HG02678 (cell line): ENCODE measurements around the gene TFB2M.

Source experiments
- ATAC-seq: cut with Tn5 transposase; IDR thresholded peaks from one replicate; pipeline ENCODE4 v1.9.1; 2021; ENCODE audit warnings: mild to moderate bottlenecking, moderate library complexity; ENCODE audit not compliant: unreplicated experiment

The TFB2M gene

DNA sequence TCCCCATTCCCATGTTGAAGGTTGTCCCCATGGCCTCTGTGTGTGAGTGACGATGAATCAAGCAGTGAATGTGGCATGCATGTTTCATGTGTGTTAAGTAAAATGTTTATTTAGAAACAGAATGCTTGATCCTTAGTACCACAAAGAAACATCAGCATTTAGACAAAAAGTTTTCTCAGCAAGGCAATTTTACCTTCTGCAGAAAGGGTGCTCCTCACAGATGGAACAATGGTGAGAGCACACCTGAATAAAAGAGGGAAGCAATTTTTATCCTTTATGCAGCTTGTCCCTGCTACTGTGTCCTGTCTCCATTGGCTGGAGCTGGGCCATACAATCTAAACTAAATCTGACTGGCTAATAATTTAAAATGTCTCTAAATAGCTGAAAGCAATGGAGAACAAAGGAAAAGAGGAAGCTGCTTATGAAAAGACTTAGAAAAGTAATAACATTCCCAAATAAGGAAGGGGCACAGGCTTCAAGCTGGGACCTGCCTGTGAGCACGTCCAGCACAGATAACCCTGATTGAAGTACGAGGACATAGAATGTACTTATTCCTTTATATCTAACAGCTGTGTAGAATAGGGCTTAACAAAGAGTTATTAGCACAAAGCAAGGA, 50.6 kb downstream of the TFB2M start:
- no peak for ATAC-seq

DNA sequence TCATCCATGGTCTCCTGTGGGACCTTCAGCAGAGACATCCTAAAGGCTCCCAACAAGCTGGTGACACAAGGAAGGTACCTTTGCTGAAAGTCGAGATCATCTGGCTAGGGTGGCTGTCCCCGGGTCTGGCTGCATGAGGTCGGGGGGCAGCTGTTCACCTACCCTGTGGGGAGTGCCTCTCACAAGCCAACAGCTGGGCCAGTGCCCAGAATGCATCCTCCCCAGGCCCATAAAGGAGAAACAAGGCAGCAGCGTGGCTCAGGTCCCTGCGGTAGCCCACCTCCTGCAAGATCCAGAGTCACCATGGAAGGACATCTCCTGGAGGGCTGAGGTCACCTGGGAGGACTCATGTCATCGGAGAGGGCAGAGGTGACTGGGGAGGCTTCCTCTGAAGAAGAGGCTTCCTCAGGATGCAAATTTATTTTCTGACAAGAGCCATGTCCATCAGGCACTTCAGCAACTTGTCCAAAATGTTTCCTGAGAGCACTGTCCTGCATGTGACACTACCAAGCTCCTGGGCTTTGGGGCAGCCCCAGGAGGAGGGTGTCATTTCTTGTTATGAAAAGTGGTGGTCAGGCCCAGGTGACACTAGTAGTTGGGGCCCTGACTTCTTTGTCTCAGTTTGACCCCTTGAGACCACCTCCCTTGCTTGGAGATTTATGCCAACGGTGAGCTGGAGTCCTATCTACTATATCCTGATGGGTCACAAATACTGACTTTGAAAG, 52.3 kb downstream of the TFB2M start:
- no peak for ATAC-seq

DNA sequence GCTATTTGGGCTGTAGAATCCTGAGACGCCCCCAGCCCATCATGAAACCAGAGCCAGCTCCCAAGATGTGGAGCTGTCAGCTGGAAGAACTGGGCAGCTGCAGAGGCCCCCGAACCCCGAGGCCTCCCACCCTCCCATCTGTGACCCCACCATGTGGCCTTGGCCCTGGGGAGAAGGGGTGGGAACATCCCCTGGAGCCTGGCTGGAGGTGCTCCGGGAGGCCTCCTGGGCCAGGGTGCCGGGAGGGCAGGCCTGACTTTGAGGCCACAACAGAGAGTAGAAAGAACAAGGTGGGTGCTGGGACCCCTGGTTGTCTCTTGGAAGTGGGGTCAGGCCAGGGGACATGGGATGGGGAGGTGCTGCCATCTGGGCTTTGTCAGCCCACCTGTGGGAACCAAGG, 53.0 kb downstream of the TFB2M start:
- no peak for ATAC-seq

DNA sequence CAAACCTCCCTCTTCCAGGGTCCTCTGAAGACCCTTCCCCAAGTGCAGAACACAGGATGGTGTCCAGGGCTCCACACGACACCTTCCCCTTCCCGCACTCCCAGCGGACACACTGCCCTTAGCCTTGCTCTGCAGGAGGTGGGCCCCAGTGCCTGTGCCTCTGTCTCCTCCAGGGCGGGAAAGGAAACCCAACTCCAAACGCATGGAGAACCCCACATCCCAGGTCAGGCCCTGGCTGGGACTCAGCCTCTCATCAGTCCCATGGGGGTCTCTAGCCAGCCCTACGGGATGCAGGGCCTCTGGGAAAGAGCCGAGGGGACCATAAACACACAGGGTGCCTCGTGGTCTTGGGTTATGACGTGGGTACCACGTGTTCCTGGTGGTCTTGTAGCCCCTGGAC, 53.4 kb downstream of the TFB2M start:
- no peak for ATAC-seq

DNA sequence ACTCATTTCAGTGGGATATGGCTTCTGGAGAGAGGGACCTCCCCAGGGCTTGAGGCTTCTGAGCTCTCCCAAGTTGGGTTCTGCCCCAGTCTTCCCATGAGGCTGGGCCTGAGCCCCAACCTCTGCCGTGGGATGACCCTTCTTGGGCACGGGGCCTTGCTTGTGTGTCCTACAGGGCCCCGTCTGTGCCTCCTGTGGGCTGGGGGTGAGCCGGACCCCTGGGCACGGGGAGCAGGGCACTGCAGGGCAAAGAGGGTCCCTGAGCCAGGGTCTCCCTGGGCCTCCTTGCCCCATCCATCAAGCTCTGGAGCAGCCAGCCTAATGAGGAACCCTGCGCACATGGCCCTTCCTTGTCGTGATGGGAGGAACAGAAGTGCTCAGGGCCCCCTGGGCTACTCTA, 53.8 kb downstream of the TFB2M start:
- no peak for ATAC-seq

DNA sequence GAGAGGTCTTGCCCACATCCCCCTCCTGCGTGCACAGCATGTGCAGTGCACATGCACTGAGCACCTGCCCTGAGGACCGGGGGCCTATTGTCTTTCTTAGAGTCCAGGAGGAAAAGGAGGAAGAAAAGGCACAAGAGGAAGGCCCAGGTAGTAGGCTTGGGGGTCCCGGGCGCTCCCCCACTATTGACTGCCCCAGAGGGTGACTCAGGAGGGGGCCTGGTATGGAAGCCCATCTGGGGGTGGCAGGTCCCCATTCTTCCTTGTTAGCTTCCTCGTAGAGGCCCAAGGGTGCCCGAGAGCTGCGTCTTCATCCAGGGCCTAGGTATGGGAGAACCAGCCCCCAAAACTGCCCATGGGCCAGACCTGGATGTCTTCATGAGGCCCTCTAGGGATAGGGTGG, 54.9 kb downstream of the TFB2M start:
- no peak for ATAC-seq

DNA sequence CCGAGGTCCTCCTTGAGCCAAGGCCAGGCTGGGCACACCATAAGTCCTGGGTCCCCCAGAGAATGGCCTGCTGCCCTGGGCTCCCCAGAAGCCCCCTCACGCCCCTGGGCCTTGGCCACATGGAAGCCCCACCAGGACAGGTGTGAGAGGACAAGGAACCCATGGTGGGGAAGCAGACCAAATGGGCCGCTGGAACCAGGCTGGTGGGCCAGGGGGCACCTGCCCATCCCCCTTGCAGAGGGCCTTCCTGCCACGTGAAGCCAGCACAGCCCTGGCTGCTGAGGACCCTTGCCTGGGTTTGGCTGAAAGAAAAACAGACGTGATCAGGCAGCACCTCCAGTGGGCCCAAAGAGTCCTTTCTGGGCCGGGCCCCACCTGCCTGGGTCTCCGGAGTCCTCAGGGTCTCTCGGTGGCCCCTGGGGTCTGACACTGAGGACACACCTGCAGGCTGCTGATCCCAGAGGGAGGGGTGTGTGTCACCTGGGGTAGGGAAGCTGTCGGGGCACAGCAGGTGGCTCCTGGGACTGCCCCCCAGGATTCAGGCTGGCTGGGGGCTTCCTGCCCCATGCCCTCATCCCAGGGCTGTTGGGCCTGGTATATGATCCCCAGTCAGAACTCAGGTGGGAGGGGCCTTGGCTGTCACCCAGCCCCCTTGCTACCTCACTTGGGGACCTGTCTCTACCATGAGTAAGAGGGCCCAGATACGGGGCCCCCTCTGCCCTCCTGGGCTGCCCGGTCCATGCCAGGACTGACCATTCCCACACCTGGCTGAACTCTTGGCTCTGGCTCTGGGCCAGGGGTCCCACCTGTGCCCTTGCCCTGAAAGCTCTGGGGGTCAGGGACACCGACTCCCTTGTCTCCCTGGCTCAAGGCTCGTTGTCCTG, 55.7 kb downstream of the TFB2M start:
- ATAC-seq = no peak

DNA sequence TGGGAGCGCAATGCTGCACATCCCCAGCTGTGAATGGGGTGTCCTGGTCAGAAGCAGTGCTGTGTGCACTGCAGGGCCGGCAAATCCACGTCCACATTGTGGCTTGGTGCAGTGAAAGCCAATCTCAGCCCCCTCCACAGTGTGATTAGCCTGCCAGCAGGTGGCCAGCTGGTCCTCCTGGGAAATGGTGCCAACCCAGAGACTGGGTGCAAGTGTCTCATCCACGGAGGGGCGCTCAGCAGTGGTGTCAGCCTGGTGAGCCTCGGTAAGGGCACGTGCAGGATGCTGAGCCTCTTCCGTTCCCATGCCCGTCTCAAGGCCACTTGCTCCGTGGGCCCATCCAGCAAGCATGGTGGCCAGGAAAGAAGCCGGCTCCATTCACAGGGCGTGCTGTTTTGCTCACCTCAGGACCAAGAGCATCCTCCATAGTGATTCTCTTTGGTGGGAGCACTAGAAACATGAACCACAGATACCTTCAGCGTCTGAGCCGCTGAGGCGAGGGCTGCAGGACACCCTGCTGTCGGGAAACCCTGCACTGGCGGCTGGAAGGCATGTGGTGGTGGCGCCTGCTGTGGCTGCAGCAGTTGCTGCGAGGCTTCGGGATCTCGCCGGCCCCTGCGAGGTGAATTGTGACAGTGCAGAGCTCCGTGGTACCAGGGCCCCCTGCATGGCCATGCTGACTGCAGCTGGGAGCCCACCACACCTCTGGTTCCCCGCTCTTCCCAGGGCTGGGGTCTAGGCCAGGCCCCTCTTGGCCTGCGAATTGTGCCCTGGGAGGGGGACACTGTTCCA, 57.0 kb downstream of the TFB2M start:
- ATAC-seq = no peak

DNA sequence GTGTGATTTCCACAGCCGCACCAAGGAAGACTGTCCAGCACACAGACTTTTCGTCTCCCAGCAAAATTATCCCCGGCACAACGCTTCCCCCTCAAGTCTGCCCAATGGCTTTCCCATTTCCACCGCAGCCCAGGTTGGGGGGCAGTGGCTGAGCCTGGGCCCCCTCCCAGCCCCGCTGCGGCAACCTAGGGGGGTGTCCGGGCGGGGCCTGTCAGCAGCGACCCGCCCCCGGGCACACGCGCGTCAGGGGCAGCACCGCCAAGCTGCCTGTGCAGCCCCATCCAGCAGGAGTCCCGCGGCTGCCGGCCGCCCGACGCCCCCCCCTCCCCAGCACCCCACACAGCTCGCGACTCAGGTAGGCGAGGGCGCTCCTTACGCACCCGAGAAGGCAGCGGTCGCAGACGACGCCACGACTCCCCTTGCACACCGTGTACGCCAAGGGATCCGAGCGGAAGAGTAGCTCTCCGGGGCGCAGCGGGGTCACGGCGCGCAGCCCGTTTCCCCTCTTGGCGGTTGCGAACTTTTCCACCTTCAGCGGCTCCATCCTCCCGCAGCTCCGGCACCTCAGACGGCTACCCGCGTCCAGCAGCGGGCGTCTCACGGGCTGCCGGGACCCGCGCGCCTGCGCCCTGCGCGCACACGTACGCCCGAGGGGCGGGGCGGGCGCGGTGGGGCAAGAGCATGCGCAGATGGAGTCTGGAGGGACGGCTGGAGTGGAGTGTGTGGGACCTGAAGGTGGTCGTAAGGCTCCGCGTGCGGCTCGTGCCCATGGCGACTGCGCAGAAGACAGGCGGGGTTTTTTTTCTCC, 59.2 kb downstream of the TFB2M start, which contains the start of gene SMYD3:
SMYD3 (minus strand) TSS at position 606 of the 808 bp plus-strand sequence.
- ATAC-seq = peak; percentile 86

DNA sequence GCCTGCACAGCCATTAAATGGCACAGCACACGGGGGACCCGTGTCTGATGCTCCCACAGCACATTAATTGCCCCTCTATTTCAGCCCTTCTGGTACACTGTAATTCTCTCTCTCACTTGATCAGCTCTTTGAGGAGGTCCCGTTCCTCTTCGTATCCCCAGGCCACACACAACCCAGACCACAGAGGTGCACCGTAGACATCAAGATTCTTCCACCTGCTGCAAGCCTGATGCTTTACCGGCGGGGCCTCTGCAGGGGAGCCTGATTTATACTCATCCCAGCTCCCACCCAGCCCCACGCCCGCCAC, 59.7 kb downstream of the TFB2M start:
- ATAC-seq = peak; percentile 5

DNA sequence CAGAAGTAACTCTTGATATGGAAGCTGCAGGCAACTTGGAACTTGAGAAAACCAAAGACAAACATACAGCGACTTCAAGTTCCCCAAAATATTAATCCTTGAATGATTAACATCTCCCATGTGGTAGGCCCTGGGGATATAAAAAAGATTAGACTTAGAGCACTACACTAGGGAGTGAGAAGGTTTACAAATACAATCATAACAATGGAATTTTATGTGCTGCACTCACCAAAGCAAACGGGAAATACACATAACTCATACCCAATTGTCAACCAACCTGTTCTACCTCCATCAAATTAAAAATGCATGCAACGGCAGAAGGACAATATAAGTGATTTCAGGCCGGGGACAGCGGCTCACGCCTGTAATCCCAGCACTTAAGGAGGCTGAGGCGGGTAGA, 62.7 kb downstream of the TFB2M start:
- no peak for ATAC-seq

DNA sequence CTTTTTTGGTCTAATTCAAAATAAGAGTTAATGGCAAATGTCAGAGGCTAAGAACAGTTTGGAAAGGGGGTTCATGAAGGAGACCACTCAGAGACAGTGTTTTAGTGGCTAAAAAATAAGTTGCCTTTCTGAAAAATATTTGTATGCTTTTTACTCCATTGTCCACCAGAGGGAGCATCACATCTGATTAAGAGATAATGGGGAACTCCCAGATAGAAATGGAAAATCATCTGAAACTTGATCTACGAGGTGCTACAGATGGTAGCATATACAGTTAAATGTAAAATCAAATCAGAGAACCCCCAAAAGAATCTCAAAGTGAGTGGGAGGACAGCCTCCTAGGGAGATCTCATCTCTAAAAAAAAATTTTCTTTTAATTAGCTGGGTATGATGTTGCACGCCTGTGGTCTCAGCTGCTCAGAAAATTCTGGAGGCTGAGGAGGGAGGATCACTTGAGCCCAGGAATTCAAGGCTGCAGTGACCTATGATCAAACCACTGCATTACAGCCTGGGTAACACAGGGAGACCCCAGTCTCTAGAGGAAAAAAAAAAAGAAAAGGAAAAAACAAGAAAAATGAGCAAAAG, 68.6 kb downstream of the TFB2M start:
- ATAC-seq = peak; percentile 62

DNA sequence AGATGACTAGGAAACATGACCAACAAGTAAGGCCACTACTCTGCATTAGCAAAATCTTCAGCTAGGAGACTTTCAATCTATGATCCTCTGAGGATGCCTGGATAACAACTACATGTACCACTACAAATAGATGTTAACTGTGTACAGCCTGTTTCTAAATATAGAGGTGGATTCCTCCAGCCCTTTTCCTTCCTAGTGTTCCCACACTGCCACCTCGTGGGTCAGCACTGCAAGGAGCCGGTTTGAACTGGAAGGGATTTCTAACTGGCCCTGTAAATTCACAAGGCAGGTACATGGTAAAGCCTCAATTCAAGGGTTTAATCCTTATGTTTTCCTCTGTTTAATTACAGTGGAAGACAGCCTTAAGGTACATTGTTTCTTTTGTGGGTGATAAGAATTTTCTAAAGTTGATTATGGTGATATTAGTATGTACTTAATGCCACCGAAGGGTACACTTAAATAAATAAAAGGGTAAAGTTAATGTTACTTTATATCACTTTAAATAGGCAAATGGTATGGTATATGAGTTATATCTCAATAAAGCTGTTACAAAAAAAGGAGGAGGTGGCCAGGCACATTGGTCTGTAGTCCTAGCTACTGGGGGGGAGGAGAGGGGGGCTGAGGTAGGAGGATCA, 73.3 kb downstream of the TFB2M start:
- ATAC-seq = no peak

DNA sequence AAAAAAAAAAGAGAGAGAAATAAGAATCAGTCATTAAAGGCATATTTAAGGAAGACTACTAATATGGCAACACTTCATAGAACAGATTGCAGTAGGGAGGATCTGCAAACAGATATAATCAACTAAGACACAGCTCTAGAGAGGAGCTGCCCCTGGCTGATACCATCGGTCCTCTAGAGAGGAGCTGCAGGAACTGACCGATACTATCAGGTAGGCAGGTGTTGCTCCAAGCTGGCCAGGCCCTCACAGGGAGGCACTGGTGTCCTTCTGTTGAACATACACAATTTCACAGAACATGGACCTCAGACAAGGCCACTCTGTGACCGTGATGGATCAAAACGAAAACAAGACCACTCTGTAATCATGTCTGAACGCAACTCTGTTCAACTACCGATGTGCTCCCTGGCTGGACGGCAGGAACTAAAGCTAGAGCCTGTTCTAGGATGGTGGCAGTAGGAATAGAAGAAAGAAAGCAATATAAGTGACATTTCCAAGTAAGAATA, 74.5 kb downstream of the TFB2M start:
- no peak for ATAC-seq
